K562 (cell line): ENCODE results near the gene FUT8. TPM values are rescaled to one million over a fixed set of nuclear protein-coding genes. Genes with fewer than 3 reads are reported as not detected.

Experiments
- ATAC-seq: fragments of 200-7000 bp; cut with Tn5 transposase; 3 replicates; pipeline ENCODE4 v1.9.1; 2020; ENCODE audit warnings: moderate library complexity
- BruUV-seq: library from RNA; stranded (reverse); fragments of 400-500 nt; replicated peaks from 2 replicates; lab custom pipeline; 2021; lab: Mats Ljungman, UMichigan
- CTCF ChIA-PET: fragments of 300-600 bp; formaldehyde crosslinking; extraction: SDS; loops from one replicate; lab custom pipeline; 2021; ENCODE audit warnings: low intra/inter-chr PET ratio; lab: Yijun Ruan, JAX
- POLR2A ChIA-PET: fragments of 300-600, 350-650 bp; sonication (Branson Sonifier 250); formaldehyde crosslinking; extraction: SDS; loops from one replicate; lab custom pipeline; 2021; ENCODE audit warnings: antibody characterized with exemption, inconsistent platforms; lab: Yijun Ruan, JAX
- DNase-seq, 4 experiments: peaks; one replicate each; pipeline versions ENCODE4 v3.0.0 to v3.0.0-alpha.2; 2011 to 2018; ENCODE audit warnings: low spot score in 3 of 4, mixed read lengths in 3 of 4; ENCODE audit errors: extremely low read depth in 1 of 4
- FAIRE-seq: peaks from 2 replicates; lab custom pipeline; 2011; peaks lifted over from hg19 to GRCh38; lab: Jason Lieb, UNC
- H2AFZ ChIP-seq: 2 replicates; pipeline ENCODE4 v1.6.0; 2011; ENCODE audit warnings: low read depth, low read length, control low read depth, inconsistent platforms
- H3K27ac ChIP-seq: fragments of 200-600 bp; 3 replicates; pipeline ENCODE4 v1.8.0; 2011; ENCODE audit warnings: low read depth, mild to moderate bottlenecking, control low read depth, inconsistent platforms, low read length, moderate library complexity, mixed read lengths; ENCODE audit errors: extremely low read depth
- H3K27me3 ChIP-seq, 2 experiments: fragments of 300-600 bp in 1 of 2; 2 replicates in 1 of 2; 3 replicates in 1 of 2; pipeline versions ENCODE4 v1.6.0 to v1.8.0; 2011; ENCODE audit warnings: inconsistent platforms in 2 of 2, low read length in 2 of 2, mild to moderate bottlenecking in 1 of 2, mixed read lengths in 1 of 2, moderate library complexity in 1 of 2; ENCODE audit not compliant: control insufficient read depth in 2 of 2, insufficient read depth in 2 of 2
- H3K36me3 ChIP-seq: fragments of 300-600 bp; 3 replicates; pipeline ENCODE4 v1.8.0; 2011; ENCODE audit warnings: mild to moderate bottlenecking, low read length, inconsistent platforms; ENCODE audit not compliant: control insufficient read depth, insufficient read depth
- H3K4me1 ChIP-seq, 2 experiments: fragments of 200-600 bp in 1 of 2; replicated peaks in 1 of 2; 2 replicates in 1 of 2; 3 replicates in 1 of 2; pipeline versions ENCODE4 v1.5.1 to v1.8.0; 2011; ENCODE audit warnings: inconsistent platforms in 2 of 2, low read length in 2 of 2, mild to moderate bottlenecking in 1 of 2, mixed read lengths in 1 of 2, moderate library complexity in 1 of 2; ENCODE audit not compliant: control insufficient read depth in 2 of 2, insufficient read depth in 2 of 2
- H3K4me2 ChIP-seq: 2 replicates; pipeline ENCODE4 v1.6.1; 2011; ENCODE audit warnings: low read length, control low read depth, inconsistent platforms, mixed read lengths; ENCODE audit not compliant: insufficient read depth
- H3K4me3 ChIP-seq: fragments of 200-600 bp; sonication (generic), shearing (Covaris generic); 2 replicates; pipeline ENCODE4 v1.5.1; 2016; ENCODE audit warnings: control low read depth, inconsistent platforms
- H3K79me2 ChIP-seq: fragments of 200-600 bp; 3 replicates; pipeline ENCODE4 v1.8.0; 2011; ENCODE audit warnings: low read length, inconsistent platforms; ENCODE audit not compliant: control insufficient read depth, insufficient read depth
- H3K9ac ChIP-seq, 2 experiments: 2 replicates each; pipeline versions ENCODE4 v1.6.0 to v1.6.1; 2011; ENCODE audit warnings: low read depth in 2 of 2, low read length in 2 of 2, control low read depth in 1 of 2, inconsistent platforms in 1 of 2, mild to moderate bottlenecking in 1 of 2, mixed read lengths in 1 of 2; ENCODE audit not compliant: insufficient read depth in 1 of 2
- H3K9me1 ChIP-seq: one replicate; pipeline ENCODE4 v1.6.0; 2011; ENCODE audit warnings: inconsistent platforms, mild to moderate bottlenecking, low read length, moderate library complexity; ENCODE audit not compliant: control insufficient read depth, insufficient read depth
- H3K9me3 ChIP-seq: replicated peaks from 2 replicates; pipeline ENCODE4 v1.5.1; 2011; ENCODE audit warnings: low read depth, low read length, inconsistent platforms; ENCODE audit not compliant: control insufficient read depth, insufficient read depth
- H4K20me1 ChIP-seq: replicated peaks from 2 replicates; pipeline ENCODE4 v1.6.1; 2011; ENCODE audit warnings: low read length, inconsistent platforms, mixed read lengths; ENCODE audit not compliant: control insufficient read depth, insufficient read depth
- CSDE1 ChIP-seq, 2 experiments: fragments of 450-650 bp; IDR thresholded peaks; 2 replicates each; pipeline ENCODE4 v1.6.1; 2016; ENCODE audit warnings: mild to moderate bottlenecking in 1 of 2
- DDX20 ChIP-seq: fragments of 450-650 bp; IDR thresholded peaks from 2 replicates; pipeline ENCODE4 v1.6.1; 2016; ENCODE audit warnings: missing genetic modification characterization, low read depth, mild to moderate bottlenecking, missing compliant biosample characterization, moderate library complexity
- E2F6 ChIP-seq, 2 experiments: IDR thresholded peaks; 2 replicates each; pipeline ENCODE4 v1.6.1; 2011; ENCODE audit warnings: borderline replicate concordance in 1 of 2, control low read depth in 1 of 2, low read depth in 1 of 2, low read length in 1 of 2, mild to moderate bottlenecking in 1 of 2, mixed read lengths in 1 of 2, moderate library complexity in 1 of 2; ENCODE audit not compliant: insufficient read depth in 1 of 2, insufficient read length in 1 of 2, poor library complexity in 1 of 2, severe bottlenecking in 1 of 2; ENCODE audit errors: extremely low read depth in 1 of 2
- HSF4 ChIP-seq: fragments of 250-450 bp; sonication (Bioruptor Pico); IDR thresholded peaks from 2 replicates; pipeline ENCODE4 v2.1.2; 2022; ENCODE audit warnings: mild to moderate bottlenecking, moderate library complexity, borderline replicate concordance
- POLR3G ChIP-seq: IDR thresholded peaks from 2 replicates; pipeline ENCODE4 v1.6.1; 2011; ENCODE audit not compliant: insufficient read length, insufficient replicate concordance; ENCODE audit errors: extremely low read depth
- SIN3A ChIP-seq, 2 experiments: fragments of 150-350 bp in 1 of 2; IDR thresholded peaks; 2 replicates each; pipeline ENCODE4 v1.6.1; 2011 to 2016; ENCODE audit warnings: borderline replicate concordance in 2 of 2, low read depth in 2 of 2, low read length in 2 of 2, mild to moderate bottlenecking in 2 of 2, moderate library complexity in 2 of 2; ENCODE audit not compliant: control insufficient read depth in 1 of 2
- ZNF165 ChIP-seq: fragments of 250-450 bp; sonication (Bioruptor Pico); IDR thresholded peaks from 2 replicates; pipeline ENCODE4 v1.4.0; 2020; ENCODE audit warnings: borderline replicate concordance
- ZNF584 ChIP-seq: fragments of 200-800 bp; sonication (Bioruptor generic); IDR thresholded peaks from 2 replicates; pipeline ENCODE4 v1.6.1; 2016; ENCODE audit warnings: low read depth, mild to moderate bottlenecking, missing genetic modification characterization, missing compliant biosample characterization
- WGBS: fragments of 100-300 bp; shearing (Covaris generic); methylation state at CpG from one replicate; pipeline ENCODE4 v1.1.6; 2016; ENCODE audit warnings: low coverage, mixed read lengths; ENCODE audit not compliant: insufficient coverage; ENCODE audit errors: missing lambda C conversion rate; 5-methylcytosine and 5-hydroxymethylcytosine counted together
- in situ Hi-C: fragments of 300-500 bp; cut with MboI; formaldehyde crosslinking; loops from 4 replicates; pipeline ENCODE4 v1.15.0; 2018; ENCODE audit warnings: inconsistent platforms, mixed read lengths
- intact Hi-C: fragments of 100-400 bp; cut with micrococcal nuclease; formaldehyde crosslinking; loops from 2 replicates; pipeline ENCODE4 v1.14.2; 2022
- polyA plus RNA-seq, 8 experiments: library from polyadenylated mRNA; depleted of rRNA in 4 of 8; stranded (reverse) in 5 of 8; unstranded in 3 of 8; fragments of >200 nt; fragmentation: Nextera tagmentation in 2 of 8; fragmentation: Illumina TruSeq in 1 of 8; extraction: Ambion mirVana in 2 of 8; extraction: Trizol in 1 of 8; gene quantifications; 2 replicates each; pipeline versions ENCODE4 v1.2.1 to v1.2.3, GENCODE V29; 2011 to 2014; ENCODE audit warnings: inconsistent platforms in 1 of 8, missing spikeins in 1 of 8
- total RNA-seq, 7 experiments: library from RNA; depleted of rRNA in 6 of 7; stranded (reverse); fragments of >200 nt in 6 of 7; fragmentation: Illumina TruSeq in 2 of 7; extraction: Trizol in 2 of 7; gene quantifications; 2 replicates each; pipeline versions ENCODE4 v1.2.1 to v1.2.3, GENCODE V29; 2011 to 2021; ENCODE audit warnings: low replicate concordance in 1 of 7

Gene FUT8
- total and polyA plus RNA-seq, 9 of the 15 experiments (the other 6 are each of a cell fraction or from before 2014, with no cell fraction given): 4.1 to 15.2 (median 7.8) TPM

- H3K9me1 ChIP-seq: no peaks in the 10 kb centered on the region
- no peaks in the 10 kb centered on the region for H3K36me3 ChIP-seq
- no peaks in the 10 kb centered on the region for H3K79me2 ChIP-seq
- no peak overlapping the region for H2AFZ ChIP-seq
- no peak overlapping the region for H3K27ac ChIP-seq
- no peaks in the 10 kb centered on the region for H3K9me3 ChIP-seq
- H3K9ac ChIP-seq: no peak overlapping the region
- intact Hi-C loops: no loop called here
- H3K4me3 ChIP-seq: no peak overlapping the region
- ChIA-PET CTCF (no interaction called here), POLR2A (no interaction called here)
- H3K4me1 ChIP-seq: no peaks in the 10 kb centered on the region
- FAIRE-seq: no peak
- no peaks in the 10 kb centered on the region for H4K20me1 ChIP-seq
- H3K4me2 ChIP-seq: no peak overlapping the region
- no TSS peak for BruUV-seq
- TF ChIP-seq E2F6 (IDR thresholded peaks at IDR 0.05; ENCODE audit: borderline replicate concordance in 1 of 2, extremely low read depth in 1 of 2, insufficient read depth in 1 of 2, insufficient read length in 1 of 2, low read depth in 1 of 2, low read length in 1 of 2, poor library complexity in 1 of 2, severe bottlenecking in 1 of 2): no peak
- DNase-seq: no peak
- peaks cover 0 to 3% of the 10 kb centered on the region in 2 experiments; a peak in 3 of 5 replicates for H3K27me3 ChIP-seq
- in situ Hi-C loops: no loop called here
- WGBS: 0% methylated on average over 1 of the region's 1 CpG
- ATAC-seq: no peak
Observed at GRCh38 chr14:65387628-65388027, 24.9 kb upstream of the FUT8 start.

GRCh38 chr14:65392296-65392695 is 20.2 kb upstream of the FUT8 start:
- H3K9me1 ChIP-seq: no peaks in the 10 kb centered on the region
- H2AFZ ChIP-seq: no peak overlapping the region
- ATAC-seq (no peak), DNase-seq (no peak), FAIRE-seq (no peak)
- no peak for TF ChIP-seq POLR3G
- no peak for TF ChIP-seq ZNF584
- no peak for TF ChIP-seq HSF4
- no peak for TF ChIP-seq DDX20 (tag)
- no peak for TF ChIP-seq CSDE1 (IDR thresholded peaks at IDR 0.05)
- TF ChIP-seq ZNF165 (CRISPR knock-in tag): no peak
- TF ChIP-seq SIN3A (IDR thresholded peaks at IDR 0.05; ENCODE audit: borderline replicate concordance in 2 of 2, control insufficient read depth in 1 of 2, low read depth in 2 of 2, low read length in 2 of 2): no peak
- H3K4me1 ChIP-seq: no peaks in the 10 kb centered on the region
- 12% methylated on average over 4 of the region's 4 CpGs for WGBS
- no TSS peak for BruUV-seq
- no peak overlapping the region for H3K4me2 ChIP-seq
- ChIA-PET CTCF (no interaction called here), POLR2A (interaction anchor here (0.5 kb wide), 1 partner anchor 54 kb away, joined by 5 read pairs; no protein-coding TSS in a partner anchor)
- no peaks in the 10 kb centered on the region for H4K20me1 ChIP-seq
- no peak overlapping the region for H3K4me3 ChIP-seq
- H3K36me3 ChIP-seq: no peaks in the 10 kb centered on the region
- intact Hi-C loops: no loop called here
- no peak overlapping the region for H3K9ac ChIP-seq
- no peaks in the 10 kb centered on the region for H3K9me3 ChIP-seq
- in situ Hi-C loops: no loop called here
- H3K27me3 ChIP-seq: no peaks in the 10 kb centered on the region
- H3K79me2 ChIP-seq: no peaks in the 10 kb centered on the region
- no peak overlapping the region for H3K27ac ChIP-seq
